ENCODE data around the gene HSD11B2.

DNA sequence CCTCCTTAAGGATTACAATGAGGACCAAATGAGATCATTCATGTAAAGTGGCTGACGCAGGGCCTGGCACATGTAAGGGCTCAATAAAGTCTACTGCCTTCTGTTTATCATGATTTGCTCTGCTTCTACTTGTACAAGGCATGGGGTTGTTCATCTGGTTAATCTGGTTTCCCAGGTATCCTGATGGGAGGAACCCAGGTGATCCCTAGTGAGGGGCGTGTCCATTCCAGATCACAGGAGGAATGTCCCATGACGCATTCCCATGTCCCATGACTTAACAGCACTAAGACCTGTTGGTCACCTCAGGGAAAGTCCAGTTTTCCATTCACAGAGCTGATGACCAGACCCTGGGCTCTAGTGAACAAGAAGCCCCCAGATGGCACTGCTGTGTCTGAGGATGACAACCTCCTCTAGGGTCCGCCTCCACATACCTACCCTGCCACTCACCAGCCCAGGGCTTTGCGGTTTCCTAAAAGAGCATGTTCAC, 26.1 kb upstream of the HSD11B2 start:
- TF ChIP-seq EZH2 (IDR thresholded peaks at IDR 0.05; ENCODE audit: low read length, unreplicated experiment), result no peak
- TF ChIP-seq, protein P1, sequence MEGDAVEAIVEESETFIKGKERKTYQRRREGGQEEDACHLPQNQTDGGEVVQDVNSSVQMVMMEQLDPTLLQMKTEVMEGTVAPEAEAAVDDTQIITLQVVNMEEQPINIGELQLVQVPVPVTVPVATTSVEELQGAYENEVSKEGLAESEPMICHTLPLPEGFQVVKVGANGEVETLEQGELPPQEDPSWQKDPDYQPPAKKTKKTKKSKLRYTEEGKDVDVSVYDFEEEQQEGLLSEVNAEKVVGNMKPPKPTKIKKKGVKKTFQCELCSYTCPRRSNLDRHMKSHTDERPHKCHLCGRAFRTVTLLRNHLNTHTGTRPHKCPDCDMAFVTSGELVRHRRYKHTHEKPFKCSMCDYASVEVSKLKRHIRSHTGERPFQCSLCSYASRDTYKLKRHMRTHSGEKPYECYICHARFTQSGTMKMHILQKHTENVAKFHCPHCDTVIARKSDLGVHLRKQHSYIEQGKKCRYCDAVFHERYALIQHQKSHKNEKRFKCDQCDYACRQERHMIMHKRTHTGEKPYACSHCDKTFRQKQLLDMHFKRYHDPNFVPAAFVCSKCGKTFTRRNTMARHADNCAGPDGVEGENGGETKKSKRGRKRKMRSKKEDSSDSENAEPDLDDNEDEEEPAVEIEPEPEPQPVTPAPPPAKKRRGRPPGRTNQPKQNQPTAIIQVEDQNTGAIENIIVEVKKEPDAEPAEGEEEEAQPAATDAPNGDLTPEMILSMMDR (conservative IDR thresholded peaks at IDR 0.05; ENCODE audit: low read depth, low read length), result no peak
